Inflammatory macrophage treated with lipopolysaccharide for 4 hours (primary cell): ENCODE data around the gene SUSD3.
"Not testable (repeated sequence)": the region's sequence is repeated elsewhere in the genome, so short reads cannot be mapped to it uniquely, and the experiment has no call there.

Source experiments
- DNase-seq: peaks from one replicate; pipeline ENCODE4 v3.0.0-alpha.2; 2020

SUSD3 gene

DNA sequence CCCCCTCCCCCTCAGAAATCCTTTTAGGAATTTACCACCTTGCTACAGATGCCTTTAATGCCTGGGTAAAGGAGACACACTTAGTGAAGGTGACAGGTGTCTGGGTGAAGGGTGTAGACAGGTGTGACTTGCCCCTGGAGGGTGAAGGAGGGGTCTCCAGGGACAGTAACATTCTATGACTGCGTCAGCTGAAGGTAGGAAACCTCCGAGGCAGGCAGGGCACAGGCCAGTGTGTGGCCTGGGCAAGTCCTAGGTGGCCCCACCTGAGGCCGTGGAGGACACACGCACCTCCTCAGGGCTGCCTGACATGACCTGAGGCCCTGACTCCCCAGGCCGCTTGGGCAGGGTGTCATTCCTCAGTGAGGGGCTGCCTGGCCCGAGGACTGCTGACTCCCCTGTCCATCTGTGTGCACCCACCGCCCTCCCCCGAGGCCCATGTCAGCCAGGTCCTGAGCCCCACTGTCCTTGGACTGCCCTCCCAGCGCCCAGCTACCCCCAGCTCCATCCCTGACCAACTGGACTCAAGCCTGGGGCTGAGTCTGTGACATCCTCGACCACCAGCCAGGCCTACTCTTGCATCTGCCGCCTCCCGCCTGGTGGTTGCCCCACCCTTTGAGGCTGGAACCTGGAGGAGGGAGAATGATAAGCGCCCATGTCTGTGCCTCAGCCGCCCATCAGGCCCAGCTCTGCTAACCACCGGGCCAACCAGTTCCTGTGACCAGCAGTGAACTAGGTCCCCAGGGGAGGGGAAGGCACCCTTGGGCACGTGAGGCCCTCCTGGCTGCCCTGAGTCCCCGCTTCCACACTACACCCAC, 55.9 kb downstream of the SUSD3 start:
- peak; percentile 42 for DNase-seq

DNA sequence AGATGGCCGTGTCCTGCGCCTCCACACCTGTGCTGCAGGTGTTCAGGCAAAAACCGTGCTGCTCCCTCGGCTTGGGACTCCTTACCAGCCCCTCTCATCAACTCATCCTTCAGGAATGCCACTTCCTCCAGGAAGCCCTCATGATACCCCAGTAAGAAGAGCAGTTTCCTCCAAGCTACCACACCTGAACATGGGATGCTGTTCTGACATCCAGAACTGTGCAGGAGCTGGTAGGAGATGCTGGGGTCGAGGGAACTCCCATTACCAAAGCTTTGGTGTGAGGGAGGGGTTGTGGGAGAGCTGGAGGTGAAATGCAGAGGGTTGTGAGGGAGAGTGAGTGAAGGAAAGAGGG, 56.5 kb downstream of the SUSD3 start:
- peak; percentile 15 for DNase-seq

DNA sequence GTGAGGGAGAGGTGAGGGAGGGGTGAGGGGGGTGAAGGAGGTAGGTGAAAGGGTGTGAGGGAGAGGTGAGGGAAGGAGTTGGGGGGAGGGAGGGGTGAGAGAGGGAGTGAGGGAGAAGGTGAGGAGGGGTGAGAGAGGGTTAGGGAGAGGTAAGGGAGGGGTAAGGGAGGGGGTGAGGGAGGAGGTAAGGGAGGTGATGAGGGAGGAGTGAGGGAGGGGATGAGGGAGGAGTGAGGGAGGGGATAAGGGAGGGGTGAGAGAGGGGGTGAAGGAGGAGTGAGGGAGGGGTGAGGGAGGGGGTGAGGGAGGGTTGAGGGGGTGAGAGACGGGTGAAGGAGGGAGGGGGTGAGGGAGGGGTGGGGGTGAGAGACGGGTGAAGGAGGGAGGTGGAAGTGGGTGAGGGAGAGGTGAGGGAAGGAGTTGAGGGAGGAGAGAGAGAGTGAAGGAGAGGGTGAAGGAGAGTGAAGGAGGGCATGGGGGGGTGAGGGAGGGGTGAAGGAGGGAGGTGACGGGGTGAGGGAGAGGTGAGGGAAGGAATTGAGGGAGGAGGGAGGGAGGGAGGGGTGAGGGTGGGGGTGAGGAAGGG, 57.1 kb downstream of the SUSD3 start:
- peak; percentile 25 for DNase-seq

DNA sequence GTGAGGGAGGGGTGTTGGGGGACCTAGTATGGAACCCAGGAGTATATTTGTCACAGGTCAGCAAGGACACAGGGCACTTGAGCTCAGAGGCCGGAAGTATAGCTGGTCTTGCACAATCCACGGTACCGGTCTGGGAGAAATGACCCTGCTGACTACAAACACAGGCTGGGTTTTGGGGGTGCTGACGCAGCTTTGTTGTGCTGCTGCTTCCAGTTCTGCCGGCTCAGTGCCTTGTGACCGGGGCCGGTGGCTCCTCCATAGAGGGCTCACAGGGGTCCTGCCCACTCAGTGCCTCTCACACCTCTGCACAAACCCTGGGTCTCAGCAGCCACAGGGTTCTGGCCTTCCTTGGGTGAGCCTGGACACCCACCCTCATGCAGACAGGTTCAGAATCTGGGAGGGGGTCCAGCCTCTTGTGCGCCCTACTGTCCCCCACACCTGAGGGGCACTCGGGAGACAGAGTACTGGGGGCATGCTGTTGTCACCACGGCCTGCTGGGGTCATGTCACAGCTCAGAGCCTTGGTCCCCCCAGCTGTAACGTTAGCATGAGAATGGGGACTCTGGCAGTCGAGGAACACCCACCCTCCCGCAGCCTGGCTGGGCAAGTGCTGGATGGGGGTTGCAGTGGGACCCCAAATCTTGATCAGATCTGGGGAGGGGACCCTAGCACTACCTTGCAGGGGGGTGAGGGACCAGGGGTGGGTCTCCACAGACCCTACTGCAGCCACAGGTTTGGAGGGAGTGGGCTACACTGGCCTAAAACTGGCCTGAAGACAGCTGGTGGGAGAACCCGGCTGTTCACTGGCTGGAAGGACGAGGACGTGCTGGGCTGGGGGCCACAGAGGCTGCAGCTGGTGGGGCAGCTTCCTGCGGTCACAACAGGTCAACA, 57.8 kb downstream of the SUSD3 start:
- DNase-seq: peak; percentile 96

DNA sequence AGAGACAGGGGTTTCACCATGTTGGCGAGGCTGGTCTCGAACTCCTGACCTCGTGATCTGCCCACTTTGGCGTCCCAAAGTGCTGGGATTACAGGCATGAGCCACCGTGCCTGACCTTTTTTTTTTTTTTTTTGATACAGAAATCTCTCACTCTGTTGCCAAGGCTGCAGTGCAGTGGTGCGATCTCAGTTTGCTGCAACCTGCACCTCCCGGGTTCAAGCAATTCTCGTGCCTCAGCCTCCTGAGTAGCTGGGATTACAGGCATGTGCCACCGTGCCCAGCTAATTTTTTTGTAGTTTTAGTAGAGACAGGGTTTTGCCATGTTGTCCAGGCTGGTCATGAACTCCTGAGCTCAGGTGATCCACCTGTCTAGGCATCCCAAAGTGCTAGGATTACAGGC, 59.0 kb downstream of the SUSD3 start:
- DNase-seq: not testable (repeated sequence)

DNA sequence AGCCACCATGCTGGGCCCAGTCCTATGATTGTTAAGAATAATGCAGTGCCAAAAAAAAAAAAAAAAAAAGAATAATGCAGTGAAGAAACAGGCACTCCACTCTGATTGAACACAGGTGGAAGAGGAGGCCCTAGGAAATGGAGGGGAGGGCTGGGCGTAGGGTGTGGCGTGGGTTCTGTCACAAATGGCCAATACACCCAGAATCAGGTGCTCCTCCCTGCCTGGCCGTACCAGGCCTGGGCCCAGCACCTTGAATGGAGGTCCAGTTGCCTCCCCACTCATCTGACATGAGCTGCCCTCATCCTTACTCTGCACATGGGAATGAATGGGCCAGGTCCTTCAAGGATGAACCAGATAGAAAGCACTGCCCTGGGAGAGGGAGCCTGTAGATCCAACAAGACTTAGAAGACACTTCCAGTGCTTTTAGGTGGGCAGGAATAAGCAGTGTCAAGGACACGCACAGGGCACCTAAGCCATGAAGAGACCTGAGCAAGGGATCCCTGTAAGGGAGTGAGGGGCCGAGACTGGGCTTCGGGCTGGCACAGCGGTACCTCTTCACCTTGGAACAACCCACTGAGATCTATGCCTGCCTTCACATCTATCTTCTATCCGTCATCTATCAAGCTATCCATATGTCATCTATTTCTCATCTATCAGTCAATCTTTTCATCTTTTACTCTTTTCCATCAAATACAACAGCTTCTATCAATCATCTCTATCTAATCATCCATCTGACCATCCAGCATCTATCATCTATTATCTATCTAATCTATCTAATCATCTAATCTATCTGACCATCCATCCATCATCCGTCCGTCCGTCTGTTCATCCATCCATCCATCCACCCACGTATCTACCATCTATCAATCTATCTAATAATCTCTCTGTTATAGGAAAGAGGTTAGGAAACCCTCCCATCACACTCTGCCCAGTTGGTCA, 59.7 kb downstream of the SUSD3 start:
- DNase-seq: peak; percentile 33

DNA sequence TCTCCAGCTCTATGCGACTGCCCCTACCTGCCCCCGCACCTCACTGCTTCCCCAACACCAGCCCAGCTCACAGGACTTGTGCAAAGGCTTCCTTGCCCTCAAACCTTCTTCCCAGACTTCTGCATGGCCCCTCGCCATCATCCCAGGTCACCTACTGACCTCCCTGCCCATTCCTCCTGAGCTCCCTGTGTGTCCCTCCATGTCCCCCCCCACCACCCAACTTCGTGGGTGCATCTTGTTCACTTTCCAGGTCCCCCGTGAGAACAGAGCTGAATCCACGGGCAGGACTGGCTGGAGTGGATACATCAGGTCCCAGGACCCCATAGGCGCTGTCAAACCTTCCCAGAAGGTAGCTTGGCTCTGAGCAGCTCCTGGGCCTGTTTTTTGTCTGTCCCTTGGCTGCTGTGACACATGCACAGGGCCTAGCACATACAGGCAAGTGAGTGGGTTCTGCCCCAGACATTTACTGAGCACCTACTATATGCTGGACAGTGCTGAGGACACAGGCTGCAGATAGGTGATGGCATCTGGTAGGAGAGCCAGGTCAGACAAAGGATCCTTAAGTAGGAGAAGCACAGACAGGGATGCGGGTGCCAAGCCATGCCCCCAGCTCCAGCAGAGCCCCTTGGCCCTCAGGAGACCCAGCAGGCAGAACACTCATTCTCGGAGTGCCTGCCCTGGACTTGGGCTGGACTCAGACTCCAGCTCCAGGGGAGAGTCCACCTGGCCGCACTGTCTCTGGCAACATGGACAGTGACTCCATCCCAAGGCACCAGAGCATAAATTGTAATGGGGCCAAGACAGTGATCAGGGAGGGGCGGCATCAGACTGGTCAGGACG, 60.6 kb downstream of the SUSD3 start:
- peak; percentile 16 for DNase-seq

DNA sequence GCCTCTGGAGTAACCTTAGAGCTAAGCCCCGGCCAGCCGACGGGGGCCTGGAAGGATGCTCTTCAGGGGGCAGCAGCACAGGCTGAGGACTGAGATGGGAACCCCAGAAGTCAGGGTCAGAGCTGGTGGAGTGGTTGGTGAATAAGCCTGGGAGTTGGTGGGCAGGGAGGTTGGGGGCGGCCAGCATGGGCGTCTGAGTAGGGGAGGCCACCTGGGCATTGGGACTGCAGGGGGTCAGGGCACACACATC, 61.1 kb downstream of the SUSD3 start:
- no peak for DNase-seq

DNA sequence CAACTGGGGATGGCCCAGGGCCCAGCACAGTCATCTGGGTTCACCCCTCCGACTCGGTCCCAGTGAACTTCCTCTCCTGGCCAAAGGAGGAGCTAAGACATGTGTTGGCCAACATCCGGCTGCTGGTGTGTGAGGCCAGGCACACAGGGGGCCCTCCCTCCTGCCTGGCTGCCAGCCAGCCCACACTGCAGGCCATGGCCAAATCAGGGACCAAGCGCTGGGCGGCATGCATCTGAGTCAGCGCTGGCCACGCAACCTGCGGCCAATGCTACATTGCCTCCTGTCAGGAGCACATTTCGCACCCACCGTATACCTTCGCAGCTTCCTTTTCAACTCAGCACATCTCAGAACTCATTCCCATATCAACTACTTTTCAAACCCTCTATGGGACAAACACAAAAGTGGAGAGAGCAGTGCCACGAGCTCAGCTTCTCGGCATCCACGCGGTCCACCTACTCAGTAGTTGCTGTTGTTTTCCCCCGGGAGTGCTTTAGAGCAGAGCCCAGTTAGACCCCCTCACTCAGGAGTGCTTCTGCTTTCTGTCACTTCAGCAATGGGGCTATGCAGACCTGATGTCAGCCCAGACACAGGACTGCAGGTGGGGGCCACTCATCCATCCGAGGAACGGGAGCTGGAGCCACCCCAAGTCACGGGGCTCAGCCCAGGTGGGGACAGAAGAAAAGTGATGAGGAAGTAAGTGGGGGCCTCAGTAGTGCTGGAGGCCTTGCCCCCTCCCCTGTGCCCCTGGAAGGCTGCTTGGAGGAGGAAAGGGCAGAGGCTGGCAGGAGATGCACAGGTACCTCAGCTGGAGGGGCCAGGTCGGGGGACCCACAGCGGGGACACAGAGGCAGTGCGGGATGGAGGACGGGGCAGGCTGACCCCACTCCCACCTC, 61.7 kb downstream of the SUSD3 start:
- peak; percentile 97 for DNase-seq

DNA sequence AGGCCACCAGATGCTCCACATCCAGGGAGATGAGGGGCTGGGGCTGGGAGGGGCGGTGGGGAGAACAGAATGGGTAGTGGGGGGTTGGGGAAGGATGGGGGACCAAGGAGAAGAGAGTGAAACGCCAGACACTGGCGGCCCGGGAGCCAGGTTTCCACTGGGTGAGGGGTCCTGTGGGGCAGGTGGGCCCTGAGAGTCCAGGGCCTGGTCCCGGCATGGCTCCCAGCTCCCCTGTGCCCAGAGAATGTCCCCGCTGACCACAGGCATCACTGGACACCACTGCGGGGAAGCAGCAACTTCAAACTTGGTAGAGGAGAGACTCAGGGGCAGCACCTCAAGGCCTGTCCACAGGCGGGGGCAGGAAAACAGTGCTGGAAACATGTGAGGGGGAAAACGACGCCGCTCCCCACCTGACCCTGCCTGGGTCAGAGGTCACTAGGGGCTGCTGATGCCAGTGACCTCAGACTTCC, 62.4 kb downstream of the SUSD3 start:
- DNase-seq: no peak

DNA sequence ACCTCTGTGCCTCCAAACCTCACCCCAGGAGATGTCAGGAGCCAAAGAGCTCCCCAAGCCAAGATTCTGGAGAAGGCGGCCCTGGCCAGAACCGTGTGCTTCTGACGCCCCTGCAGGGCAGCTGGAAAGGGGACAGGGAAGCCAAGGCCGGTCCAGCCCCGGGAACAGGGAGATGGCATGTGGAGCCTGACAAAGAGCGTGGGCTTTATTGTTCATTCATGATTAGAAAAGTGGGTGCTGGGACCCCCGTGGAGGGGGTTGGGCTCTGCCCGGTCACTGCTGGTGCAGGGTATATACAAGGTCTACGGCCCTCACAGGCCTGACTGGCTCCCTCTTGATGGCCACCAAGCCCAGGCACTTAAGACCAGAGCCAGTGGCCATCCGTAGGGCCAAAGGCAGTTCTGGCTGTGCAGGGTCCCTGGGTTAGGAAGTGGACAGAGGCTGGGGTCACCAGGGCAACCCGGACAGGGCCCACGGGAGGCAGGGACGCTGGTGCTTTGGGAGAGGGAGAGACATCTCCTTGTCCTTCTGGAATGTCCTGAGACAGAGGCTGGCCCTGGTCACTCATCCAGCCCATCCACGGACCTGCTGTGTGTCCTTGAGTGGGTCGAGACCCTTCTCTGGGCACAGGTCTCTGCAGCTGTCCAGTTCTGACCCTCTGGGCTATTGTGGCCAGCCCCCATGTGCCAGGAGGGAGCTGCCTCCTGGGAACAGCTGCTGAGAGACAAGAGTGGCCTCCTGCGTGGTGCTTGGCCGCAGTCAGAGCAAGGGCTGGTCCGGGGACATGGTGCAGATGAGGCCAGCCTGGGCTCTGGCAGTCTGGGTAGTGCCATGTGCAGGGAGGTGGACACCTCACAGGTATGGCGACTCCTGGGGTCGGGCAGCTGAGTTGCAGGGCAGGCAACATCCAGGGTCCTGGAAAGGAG, 63.1 kb downstream of the SUSD3 start:
- no peak for DNase-seq

DNA sequence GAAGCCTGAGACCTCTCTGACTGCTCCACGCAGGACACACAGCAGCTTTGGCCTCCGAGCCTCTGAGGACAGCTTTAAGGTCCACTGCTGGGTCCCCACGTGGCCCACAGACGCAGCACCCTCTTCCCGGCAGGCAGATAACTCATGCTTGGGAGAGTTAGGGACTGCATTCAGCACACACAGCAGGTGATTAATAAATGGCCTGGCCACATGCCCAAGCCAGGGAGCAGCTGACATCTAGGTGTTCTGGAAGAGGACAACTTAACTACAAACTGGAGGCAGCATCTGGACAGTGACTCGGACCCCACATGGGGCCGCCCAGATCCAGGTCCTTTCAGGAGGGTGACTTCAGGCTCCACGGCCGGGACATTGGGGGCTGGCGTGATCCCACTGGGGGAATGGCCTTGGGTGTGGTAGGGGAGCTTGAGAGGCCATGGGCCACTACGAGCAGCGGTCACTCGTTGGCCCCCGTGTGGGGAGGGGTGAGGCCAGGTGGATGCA, 64.3 kb downstream of the SUSD3 start:
- DNase-seq: no peak

DNA sequence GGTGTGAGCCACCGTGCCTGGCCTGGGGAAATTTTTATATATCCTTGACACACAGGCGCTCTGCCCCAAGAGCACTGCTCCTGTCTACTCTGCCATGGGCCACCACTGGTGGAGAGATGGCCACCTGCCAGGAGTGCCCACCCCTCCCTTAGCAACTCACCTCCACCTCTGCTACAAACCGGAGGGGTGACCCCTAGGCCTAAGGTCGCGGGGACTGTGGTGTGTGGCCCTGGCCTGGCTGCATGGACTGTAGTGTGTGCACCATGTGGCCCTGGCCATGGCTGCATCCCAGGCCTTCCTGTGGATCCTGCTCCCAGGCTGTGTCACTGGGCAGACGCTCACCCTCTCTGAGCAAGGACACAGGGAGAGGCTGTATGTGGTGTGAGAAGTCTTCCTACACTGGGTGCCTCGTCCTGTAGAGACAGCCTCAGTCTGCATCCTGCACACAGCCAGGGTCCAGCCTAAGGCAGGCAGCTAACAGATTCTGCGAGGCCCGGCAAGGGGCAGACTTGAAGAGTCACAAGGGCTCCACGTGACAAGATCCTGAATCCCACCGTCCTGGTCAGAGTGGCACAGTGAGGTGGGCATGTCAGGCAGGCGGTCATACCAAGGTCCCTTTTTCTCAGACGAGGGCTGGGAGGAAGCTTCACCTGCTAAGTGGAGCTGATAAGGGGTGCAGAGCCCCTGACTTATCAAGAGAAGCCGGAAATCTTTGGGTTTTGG, 65.2 kb downstream of the SUSD3 start:
- DNase-seq: no peak

DNA sequence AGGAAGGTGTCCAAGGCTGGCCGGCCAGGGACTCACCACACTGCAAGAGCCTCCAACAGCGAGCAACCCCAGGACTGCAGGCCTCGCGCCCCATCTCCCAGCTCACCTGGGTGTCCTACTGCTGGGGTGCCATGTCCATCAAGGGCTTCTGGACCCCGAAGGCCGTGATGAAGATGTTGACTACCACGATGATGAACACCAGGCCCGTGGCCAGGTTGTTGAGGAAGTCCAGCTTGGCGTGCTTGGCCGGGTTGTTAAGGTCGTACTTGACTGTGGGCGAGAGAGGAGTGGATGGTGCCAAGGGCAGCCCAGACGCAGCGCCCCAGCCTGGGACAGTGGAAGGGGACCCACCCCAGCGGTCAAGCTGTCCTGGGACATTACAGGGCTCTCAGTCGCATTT, 66.3 kb downstream of the SUSD3 start:
- DNase-seq: no peak

DNA sequence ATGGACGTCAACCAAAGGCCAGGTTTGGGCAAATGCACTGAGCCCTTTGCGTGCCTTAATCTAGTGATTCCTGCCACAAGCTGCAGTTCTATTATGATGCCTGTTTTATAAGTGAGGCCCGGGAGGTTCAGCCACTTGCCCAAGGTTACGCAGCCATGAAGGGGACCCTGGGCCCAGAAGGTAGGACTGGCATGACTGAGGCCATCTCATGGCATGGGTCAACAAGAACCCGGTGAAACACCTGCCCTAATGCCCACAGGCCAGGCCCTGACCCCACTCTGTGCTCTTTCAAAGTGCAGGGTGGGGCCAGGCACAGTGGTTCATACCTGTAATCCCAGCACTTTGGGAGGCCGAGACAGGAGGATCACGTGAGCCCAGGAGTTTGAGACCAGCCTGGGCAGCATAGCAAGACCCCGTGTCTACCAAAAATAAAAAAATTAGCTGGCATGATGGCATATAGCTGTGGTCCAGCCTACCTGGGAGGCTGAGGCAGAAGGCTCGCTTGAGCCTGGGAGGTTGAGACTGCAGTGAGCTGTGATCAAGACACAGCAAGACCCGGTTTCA, 66.9 kb downstream of the SUSD3 start:
- no peak for DNase-seq

DNA sequence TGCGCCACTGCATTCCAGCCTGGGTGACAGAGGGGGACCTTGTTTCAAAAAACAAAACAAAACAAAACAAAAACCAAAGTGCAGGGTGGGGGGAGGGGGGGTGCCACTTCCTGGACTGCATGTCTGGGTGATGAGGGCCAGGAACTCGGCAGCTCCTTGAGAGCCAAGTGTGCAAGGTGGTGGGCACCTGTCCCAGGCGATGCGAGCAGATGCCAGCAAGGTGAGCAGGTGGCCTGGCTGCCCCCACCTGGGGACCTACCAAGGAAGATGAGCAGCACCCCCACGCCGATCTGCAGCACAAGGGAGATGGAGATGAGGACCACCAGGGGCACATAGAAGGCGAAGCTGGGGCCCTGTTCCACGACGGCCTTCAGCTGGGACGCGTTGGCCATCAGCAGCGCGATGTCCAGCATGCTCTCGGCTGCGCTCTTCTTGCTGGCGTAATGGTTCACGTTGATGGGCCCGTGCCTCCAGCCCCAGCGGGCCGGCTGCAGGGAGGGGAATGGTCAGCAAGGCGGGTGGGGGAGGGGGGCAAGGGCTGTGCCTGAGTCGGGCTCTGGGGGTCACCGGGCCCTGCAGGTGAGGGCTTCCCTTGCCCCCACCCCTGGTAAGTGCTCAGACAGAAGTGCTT, 67.8 kb downstream of the SUSD3 start:
- DNase-seq: no peak

DNA sequence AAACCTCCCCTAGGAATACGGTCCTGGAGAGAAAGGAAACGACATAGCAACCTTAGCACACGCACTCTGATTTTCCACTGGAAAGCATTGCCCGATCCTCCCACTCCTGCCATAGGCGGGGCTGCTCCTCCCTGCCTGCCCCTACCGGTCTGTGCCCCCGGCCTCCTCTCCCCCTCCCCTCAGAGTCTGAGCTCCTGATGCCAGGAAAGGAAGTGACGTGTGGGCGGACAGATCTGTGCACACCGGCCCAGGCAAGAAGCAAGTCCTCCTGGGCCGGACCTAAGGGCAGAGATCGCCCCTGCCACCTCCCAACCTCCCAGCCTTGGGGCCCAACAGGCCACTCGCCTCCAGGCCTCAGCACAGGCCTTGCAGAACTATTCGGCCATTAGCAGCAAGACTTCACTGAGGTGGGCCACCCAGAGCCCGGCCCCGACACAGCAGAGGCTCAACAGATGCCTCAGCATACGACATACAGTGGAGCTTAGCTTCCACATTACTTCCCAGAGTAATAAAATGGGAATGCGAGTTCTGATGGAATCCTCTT, 68.4 kb downstream of the SUSD3 start:
- no peak for DNase-seq
